Activated gamma-delta T cell treated with Interleukin-2 at 50 U/mL for 16 hours (primary cell): Measurements from ENCODE around the gene GRB10.

ENCODE experiments used
- DNase-seq: peaks from one replicate; pipeline ENCODE4 v3.0.0-alpha.2; 2020

The GRB10 gene

DNA sequence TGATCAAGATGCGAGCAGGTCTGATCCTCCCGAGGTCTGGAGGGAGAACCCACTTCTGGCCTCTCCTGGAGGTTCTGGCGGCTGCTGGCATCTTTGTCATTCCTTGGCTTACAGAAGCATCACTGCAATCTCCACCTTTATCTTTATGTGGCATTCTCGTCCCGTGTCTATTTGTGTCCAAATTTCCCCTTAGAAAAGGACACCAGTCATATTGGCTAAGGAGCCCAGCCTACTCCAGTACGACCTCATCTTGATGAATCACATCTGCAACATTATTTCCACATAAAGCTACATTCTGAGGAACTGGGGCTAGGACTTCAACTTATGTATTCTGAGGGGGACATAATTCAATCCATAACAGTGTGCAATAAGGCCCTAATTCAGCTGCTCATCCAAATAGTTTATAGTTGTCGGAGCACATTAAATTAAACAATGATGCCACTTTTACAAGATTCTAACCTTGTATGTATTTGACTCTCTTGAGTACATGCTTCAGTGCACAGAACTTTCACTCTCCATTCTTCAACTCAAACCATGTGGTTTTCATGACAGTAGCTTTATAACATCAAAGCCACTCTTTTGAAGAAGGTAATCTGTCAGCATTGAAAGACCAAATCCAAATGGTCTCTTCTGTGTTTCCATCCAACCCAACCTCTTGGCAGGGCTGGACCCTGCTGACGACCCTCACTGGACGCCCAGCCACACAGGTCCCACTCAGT lies 131.3 kb downstream of the GRB10 start:
- no peak for DNase-seq

DNA sequence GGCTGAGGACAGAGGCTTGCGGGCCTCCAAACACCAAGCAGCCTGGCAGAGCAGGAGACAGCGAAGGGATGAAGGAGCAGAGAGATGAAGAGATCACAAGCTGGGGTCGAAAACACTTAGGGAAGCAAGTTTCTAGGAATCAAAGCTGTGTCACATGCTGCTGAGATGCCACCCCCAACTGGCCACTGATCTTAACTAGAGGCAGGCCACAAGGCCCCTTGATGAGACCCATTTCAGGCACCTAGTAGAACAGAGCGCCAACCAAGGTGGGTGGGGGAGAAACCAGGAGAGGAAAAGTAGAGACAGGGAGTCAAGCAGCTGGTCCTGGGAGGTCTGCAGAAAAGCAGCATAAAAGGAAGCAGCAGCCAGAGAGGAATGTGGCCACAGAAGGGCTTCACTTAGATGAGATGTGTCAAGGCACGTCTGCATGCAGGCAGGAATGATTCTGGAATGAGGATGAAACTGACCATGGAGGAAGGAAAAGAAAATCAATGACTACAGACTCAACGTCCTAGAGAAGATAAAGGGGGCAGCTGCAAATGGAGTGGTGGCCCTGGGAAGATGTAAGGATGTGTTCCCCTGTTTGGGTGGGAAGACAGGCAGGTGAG lies 132.5 kb downstream of the GRB10 start:
- no peak for DNase-seq

DNA sequence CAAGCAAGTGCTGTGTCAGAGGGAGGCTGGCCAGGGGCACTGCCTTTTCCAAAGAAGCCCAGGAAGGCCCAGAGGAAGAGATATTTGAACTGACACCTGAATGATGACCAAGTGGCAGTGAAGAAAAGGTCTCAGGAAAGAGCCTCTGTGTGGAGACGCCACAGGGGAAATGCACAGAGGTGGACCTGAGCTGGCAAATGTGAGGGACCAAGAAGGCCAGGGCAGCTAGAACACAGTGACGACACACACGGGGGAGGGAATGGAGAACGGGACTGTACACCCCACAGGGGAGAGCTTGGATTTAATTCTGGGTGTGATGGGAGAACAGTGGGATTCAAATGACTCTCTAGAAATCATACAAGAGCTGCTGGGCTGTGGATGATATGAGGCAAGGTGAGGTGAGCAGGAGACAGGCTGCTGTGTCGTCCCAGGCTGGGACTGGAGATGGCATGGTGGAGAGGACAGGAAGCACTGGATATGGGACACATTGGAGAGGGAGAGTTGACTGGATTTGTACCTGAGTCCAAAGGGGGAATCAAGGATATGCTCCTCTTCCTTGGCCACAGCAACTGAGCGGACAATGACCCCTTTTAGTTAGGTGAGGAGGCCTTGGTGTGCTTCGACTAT lies 133.3 kb downstream of the GRB10 start:
- no peak for DNase-seq

DNA sequence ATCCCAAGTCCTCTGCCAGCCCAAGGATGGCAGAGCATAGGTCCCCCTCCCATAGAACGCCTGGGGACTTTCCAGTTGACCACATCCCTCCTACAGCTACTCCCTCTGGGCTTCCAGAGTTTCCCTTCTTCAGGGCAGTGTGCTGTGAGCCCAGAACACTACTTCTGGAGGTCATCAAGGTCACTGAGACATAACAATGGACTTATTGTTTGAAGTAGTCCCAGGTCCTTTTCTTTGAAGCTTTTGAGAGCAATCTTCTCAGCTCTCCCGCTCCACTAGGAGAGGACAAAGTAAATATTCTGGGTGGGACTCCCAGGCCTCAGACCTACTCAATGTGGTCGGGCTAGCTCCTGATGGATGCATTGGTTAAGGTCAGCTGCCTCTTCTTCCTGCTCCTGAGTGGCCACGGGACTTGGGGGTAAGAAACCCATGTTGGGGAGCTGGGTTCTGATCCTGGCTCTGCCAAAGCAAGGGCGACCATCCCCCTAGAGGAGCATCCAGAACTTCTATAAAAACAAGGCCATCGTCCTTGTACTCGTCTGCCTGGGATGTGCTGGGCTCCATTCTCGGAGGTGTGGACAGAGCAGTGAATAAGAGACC lies 134.0 kb downstream of the GRB10 start:
- DNase-seq, result no peak

DNA sequence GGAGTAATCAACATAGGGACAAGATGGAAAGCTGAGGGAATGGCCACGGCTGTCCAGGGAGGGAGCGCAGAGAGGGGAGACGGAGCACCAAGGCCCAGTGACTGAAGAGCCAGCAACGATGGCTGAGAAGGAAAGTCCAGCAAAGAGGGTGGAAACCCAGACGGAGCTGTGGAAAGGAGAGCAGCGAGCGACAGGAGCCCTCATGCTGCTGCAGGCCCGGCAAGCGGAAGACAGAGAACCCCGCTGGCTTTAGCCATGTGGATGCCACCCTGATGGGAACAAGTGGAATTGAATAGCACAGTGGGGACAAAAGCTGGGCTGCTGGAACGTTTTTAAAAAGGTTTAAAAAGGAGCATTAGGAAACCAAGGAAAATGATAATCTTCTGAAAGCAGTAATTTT lies 134.6 kb downstream of the GRB10 start:
- DNase-seq, result no peak

DNA sequence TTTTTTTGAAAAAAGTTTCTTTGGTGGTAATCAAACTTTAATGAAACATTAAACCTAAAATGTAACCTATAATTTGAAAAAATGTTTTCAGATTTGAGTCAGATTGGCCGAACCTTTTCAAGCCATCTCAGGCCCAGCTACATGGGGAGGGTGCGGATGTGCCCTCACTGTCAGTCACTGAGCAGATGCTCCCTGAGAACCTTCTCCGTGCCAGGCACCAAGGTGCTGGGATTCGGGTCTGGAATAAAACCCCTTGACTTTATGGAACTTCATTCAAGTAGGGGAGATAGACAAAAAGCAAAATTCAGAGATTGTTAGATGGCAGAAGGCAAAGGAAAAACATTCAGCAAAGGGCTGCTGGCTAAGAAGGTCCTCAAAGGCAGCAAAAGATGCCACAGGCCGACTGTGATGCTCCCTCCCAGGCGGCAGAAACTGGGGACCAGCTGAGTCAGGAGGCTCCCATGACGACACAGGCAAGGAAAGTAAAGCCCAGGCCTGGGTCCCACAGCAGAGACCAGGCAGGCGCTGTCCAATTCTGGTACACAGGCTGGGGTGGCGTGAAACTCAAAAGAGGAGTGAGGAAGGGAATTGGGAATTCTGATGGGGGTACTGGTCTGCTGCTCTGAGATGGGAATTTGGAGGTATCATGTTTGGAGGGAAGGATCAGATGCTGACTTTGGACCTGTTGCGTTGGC lies 135.3 kb downstream of the GRB10 start:
- no peak for DNase-seq

DNA sequence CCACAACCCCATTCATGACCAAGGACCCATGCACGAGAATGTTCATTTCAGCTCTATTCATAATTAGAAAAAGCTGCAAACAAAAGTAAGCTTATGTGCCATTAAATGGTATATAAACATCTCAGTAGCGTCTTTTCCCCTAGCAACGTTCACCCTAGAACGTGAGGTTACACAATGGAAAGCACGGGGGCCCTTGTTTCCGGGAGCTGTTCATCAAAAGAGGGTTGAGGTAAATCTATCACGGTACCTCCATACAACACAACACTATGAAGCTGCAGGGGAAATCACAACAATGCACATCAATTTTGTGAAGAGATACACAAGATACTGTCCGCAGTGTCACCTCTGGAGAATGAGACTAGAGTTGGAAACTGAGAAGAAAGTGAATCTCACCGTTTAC lies 136.6 kb downstream of the GRB10 start:
- DNase-seq, result no peak

DNA sequence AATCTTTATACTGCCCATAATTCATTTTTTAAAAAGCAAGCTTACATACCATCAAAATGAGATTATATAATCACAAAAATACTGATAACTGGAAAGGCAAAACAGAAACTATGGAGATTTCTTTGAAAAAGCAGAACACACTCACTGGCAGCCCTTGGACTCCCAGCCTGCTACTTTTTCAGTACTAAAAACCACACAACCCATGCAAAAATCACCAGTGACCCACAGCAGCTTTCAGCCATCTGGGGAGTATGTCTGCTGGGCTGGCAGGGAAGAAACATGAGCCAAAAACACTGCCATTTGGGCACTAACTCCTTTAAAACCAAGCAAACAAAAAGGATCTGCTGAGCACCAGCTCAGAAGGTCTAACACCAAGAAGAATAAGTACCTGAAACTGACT lies 137.5 kb downstream of the GRB10 start:
- no peak for DNase-seq

DNA sequence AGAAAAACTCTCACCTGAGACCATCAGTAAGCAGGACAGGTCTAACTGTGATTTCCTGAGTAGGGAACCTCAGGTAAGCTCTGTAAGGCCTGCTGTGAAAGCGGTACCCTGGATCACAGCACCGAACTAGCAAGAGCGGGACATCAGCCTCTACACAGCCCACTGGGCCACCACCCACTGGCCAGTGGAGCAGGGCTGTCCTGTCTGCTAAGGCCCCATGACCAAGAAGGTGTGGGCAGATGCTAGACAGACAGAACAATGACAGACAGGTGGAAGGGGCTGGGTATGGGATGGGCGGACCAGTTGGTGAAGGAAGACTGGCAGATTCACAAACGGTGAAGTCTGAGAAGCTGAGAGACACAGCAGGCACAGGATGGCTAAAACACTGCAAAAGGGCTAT lies 138.1 kb downstream of the GRB10 start:
- DNase-seq, result no peak

DNA sequence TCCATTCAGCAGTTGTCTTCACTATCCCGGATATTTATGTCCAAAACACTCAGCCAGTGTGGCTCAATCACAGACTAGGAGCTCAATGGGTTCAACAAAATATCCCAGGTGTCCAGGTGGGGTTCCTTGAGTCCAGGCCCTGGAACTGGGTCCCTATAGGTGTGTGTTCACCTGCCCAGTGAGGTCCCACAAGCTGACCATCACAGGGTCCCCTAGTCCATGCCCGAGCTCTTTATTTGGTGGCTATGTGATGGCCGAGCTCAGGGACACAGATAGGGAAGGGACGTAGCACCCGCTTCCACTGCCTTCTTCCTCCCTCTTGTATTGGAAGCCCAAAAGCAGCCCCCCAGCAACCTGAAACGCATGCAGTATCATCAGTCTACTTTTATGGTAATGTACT lies 138.6 kb downstream of the GRB10 start:
- DNase-seq, result no peak

DNA sequence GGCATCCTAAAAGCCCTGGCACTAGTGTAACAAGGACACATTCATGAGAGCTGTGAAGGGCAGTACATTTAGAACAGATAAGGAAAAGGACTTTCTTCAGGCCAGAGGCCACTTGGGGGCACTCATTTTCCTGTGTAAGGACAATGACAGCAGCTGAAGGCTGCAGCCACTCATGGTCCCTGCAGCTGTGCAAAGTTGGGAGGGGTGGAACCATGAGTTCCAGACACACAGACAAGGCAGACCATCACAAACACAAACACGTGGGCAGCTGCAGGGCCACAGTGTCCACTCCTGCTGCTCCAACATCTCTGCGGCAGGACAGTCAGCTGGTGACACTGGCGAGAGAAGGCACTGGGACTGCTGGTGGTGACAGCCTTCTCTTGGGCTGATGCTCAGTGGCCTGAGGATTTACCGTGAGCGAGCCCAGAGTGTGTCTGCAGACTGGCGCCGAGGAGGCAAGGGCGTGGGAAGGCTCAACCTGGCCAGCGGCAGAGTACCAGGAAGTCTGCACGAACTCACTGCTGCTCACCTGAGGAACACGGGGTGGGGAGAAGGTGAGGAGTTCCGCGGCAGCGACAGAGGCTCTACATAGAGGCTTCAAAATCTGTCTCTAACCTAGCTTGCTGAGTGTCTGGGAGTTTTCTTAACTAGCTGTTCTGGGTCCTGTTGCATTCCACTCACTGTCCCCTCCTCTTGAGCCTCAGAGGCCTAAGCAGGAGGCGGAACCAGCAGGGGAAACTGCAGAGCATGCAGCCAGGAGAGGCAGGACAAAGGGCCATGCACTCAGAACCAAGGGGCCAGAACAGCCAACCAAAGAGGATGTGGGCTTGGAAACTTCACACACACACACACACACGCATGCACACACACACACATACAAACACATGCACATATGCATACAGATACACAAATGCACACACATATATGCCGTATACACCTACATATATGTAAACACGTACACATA lies 141.0 kb downstream of the GRB10 start:
- no peak for DNase-seq

DNA sequence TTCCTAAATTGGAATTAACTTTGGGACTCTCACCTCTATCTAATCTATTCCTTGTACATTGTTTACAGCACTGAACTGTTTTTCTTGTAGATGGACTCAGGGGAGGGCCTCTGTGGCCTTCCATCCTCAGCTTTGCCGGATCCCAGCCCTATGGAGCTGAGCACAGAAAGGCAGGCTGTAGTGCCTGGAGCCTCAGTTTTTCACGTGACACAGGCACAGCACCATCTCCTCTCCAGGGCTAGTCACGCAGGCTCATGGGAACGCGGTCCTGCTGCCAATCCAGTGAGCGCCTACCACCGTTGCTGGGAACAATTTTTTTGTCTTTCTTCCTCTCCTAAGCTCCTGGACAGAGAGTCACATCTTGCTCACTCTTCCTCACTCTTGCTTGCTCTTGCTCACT lies 141.9 kb downstream of the GRB10 start:
- DNase-seq, result no peak

DNA sequence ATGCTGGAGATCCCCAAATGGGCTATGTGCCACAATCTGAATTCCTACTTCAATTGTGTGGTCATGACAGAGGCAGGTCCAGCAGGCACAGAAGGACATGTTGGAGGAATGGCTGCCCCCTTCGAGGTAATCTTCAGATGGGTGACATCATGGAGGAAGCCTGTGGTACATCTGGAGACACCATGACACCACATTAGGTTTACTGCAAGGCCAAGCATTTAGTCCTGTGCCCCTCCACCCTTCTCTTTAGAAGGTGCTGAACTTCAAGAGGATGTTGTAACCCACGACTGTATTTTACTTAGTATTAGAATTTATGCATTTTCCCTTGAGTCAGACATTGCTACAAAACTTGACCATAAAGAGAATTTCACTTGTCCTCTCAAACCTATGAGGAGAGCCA lies 142.4 kb downstream of the GRB10 start:
- DNase-seq, result no peak

DNA sequence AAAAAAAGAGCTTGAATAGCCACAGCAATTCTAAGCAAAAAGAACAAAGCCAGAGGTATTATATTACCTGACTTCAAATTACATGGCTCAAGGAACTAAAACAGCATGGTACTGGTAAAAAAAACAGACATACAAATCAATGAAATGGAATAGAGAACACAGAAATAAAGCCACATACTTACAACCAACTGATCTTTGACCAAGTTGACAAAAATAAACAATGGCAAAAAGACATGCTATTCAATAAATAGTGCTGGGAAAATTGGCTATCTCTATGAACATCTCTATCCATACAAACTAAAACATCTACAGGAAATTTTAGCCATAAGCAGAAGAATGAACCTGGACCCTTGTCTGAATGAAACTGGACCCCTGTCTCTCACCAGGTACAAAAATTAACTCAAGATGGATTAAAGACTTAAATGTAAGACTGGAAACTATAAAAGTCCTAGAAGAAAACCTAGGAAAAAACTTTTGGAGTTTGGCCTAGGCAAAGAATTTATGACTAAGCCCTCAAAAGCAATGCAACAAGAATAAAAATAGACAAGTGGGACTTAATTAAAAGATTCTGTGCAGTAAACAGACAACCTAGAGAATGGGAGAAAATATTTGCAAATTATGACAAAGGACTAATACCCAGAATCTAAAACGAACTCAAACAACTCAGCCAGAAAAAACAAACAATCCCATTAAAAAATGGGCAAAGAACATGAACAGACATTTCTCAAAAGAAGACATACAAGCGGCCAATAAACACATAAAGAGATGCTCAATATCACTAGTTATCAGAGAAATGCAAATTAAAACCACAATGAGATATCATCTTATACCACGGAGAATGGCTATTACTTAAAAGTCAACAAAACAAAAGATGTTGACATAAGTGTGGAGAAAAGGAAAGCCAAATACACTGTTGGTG lies 144.7 kb downstream of the GRB10 start:
- no peak for DNase-seq

DNA sequence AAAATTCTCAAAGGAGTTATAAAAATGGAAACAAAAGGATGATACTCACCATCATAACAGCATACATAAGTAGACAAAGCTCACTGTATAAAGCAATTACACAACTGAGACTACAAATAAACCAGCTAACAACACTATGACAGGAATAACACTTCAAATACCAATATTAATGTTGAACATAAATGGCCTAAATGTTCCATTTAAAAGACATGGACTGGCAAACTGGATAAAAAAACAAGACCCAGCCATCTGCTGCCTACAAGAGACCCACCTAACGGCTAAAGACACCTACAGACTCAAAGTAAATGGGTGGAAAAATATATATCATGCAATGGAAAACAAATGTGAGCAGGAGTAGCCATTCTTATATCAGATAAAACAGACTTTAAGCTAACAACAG lies 148.3 kb downstream of the GRB10 start:
- no peak for DNase-seq

DNA sequence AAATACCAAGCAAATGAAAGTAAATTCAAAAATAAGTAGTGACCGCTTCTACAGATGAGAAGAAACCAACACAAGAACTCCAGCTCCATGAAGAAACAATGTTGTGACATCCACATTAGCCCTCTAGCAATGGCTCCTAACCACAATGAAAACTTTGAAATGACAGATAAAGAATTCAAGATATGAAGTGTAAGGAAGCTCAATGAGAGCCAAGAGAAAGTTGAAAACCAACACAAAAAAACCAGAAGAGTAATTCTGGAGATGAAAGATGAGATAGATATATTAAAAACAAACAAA lies 149.3 kb downstream of the GRB10 start:
- DNase-seq, result no peak

DNA sequence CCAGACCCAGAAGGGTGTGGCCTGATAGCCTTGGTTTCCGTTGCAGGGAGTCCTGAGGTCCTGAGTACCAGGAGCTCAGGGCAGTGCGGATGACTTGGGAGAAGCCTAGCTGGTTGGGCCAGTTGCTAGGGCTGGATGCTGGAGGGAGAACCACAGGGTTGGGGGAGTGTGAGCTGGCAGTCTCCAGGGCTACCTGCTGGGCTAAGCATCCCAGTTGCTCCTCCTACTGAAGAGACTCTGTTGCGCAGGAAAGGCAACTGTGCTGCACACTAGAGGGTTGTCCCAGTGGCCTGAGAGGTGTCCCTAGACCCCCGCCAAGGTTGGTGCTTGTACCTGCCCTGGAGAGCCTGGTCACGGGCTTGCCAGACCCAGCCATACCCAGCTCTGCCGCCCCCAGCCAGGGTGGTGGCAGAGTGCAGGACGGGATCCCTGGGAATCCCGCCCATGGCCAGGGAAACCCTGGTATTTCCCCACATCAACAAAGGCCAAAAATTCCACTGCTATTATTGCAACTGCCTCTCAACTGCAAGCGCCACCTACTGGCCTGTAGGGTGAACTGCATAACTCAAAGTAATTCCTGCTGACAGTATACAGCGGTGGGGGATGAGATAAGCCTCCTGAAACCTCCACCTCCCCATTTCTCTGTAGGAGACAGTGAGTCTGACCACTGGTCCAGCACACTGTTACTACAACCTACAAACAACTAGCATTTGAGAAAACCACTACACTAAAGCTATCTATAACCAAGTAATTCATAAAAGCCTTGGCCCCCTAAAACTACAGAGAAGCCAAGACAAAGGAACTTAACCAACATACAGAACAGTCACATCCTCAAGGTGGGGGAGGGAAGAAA lies 149.9 kb downstream of the GRB10 start:
- DNase-seq, result peak; percentile 62

DNA sequence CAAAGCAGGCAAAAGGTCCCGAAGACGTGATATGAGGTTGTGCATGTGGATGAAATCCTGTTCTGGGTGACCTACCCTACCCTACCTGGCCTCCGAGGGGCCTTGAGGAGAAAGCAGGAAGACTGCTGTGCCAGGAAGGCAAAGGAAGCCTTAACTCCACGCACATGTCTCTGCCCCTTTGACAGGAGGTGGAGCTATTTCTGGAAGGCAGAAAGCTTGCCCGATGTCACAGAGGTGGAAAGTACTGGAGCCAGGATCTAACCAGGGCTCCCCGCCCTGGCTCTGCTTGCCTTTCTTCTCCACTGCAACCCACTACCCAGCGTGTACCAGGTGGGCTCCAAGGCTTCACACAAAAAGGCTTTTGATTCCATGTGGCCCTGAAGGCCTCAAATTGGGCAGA lies 151.1 kb downstream of the GRB10 start:
- no peak for DNase-seq

DNA sequence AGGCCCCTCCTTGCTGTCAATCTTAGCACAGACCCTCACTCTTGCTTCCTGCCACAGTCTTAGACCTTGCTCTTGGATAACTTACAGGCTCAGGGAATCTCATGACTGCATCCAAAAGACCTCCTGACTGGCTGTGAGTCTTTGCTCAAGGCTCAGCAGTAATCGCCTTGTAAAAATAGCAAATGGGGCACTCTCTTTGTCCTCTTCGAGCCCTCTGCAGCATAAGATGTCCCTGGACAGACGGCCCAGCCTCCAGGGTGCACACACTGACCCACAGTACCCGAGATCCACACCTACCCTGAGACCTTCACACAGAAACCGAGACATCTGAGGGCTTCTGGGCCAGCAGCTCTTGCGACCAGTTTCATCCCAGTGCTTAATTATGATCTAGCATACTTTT lies 151.6 kb downstream of the GRB10 start:
- no peak for DNase-seq

DNA sequence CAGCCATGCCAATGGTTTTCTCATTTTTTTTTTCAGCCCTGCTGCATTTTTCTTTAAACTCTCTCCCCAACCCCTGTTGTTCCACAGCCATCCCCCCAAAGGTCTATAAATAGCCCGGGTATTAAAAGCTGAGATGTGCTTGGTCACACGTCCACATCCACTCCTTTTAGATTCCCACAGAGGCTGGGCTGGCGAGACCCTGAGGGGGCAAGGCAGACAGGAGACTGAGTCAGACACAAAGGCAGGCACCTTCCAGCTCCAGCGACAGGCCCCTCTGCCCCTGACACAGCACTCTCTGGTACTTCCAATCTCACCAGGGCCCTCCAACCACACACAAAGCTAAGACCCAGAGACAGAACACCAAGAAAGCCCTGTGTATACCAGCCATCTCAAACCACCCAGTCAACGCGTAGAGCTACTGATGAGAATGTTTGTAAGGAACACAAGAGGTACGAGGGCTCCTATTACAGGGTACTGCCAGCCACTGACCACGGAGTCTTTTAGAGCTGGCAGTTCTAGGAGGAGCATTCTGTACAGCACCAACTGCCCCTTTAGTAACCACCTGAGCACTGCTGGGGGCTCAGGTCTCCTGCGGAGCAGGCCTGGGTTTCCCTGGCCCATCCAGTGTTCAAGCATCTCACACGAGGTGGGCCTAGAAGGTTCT lies 153.3 kb downstream of the GRB10 start:
- DNase-seq, result no peak
